WERI-Rb-1 (cell line): ENCODE results near the gene LY86.

Experiments
- DNase-seq: peaks from one replicate; pipeline ENCODE4 v3.0.0-alpha.2; 2020
- H3K27ac ChIP-seq: fragments of 250-450 bp; sonication (Bioruptor Pico); 2 replicates; pipeline ENCODE4 v1.5.1; 2020; ENCODE audit warnings: mild to moderate bottlenecking, moderate library complexity
- H3K27me3 ChIP-seq: fragments of 250-450 bp; sonication (Bioruptor Pico); 2 replicates; pipeline ENCODE4 v1.5.1; 2021; ENCODE audit warnings: mild to moderate bottlenecking, low read depth, moderate library complexity; ENCODE audit not compliant: insufficient read depth, severe bottlenecking
- H3K36me3 ChIP-seq: fragments of 250-450 bp; sonication (Bioruptor Pico); 2 replicates; pipeline ENCODE4 v1.5.1; 2020; ENCODE audit warnings: mild to moderate bottlenecking, moderate library complexity
- H3K4me3 ChIP-seq: 2 replicates; pipeline ENCODE4 v1.5.1; 2011; ENCODE audit warnings: low read depth, mild to moderate bottlenecking, control low read depth, low read length
- H3K9me3 ChIP-seq: fragments of 250-450 bp; sonication (Bioruptor Pico); 2 replicates; pipeline ENCODE4 v1.5.1; 2021; ENCODE audit warnings: mild to moderate bottlenecking, moderate library complexity; ENCODE audit not compliant: severe bottlenecking
- CTCF ChIP-seq: IDR thresholded peaks from 2 replicates; pipeline ENCODE4 v1.5.1; 2011; ENCODE audit warnings: low read depth, mild to moderate bottlenecking, control low read depth, inconsistent platforms, low read length

Gene LY86

GRCh38 chr6:6588924-6589709, 597 bp downstream of the LY86 start:
- TF ChIP-seq CTCF: no peak
- DNase-seq: no peak
- Histone ChIP-seq H3K36me3 (no peaks in the 10 kb centered on the region), H3K4me3 (no peak overlapping the region), H3K27ac (no peak overlapping the region), H3K27me3 (no peaks in the 10 kb centered on the region), H3K9me3 (no peaks in the 10 kb centered on the region)

GRCh38 chr6:6590530-6590929, 2.0 kb downstream of the LY86 start:
- Histone ChIP-seq H3K27me3 (no peaks in the 10 kb centered on the region), H3K36me3 (no peaks in the 10 kb centered on the region), H3K27ac (no peak overlapping the region), H3K4me3 (no peak overlapping the region), H3K9me3 (no peaks in the 10 kb centered on the region)
- no peak for DNase-seq
- TF ChIP-seq CTCF: no peak

- DNase-seq: no peak
- no peak overlapping the region for H3K27ac ChIP-seq
- no peak overlapping the region for H3K4me3 ChIP-seq
These were observed 3.4 kb downstream of the LY86 start for GRCh38 chr6:6591778-6592465.

GRCh38 chr6:6592826-6593475, 4.4 kb downstream of the LY86 start:
- H3K4me3 ChIP-seq: no peak overlapping the region
- H3K36me3 ChIP-seq: no peaks in the 10 kb centered on the region
- H3K9me3 ChIP-seq: no peaks in the 10 kb centered on the region
- no peak overlapping the region for H3K27ac ChIP-seq
- H3K27me3 ChIP-seq: no peaks in the 10 kb centered on the region
- DNase-seq: no peak
- no peak for TF ChIP-seq CTCF

More at GRCh38 chr6:6591778-6592465, 3.4 kb downstream of the LY86 start:
- no peak for TF ChIP-seq CTCF
- Histone ChIP-seq H3K36me3 (no peaks in the 10 kb centered on the region), H3K9me3 (no peaks in the 10 kb centered on the region), H3K27me3 (no peaks in the 10 kb centered on the region)

- no peak overlapping the region for H3K27ac ChIP-seq
These were observed 5.4 kb downstream of the LY86 start for GRCh38 chr6:6593867-6594468.

More at GRCh38 chr6:6593867-6594468, 5.4 kb downstream of the LY86 start:
- Histone ChIP-seq H3K9me3 (no peaks in the 10 kb centered on the region), H3K4me3 (no peak overlapping the region), H3K36me3 (no peaks in the 10 kb centered on the region), H3K27me3 (no peaks in the 10 kb centered on the region)
- TF ChIP-seq CTCF: no peak
- no peak for DNase-seq
